Measurements from ENCODE around the gene SAPCD2.
A peak's percentile ranks its signal among the peaks of the same experiment; 100 is the strongest.

Gene SAPCD2

GRCh38 chr9:137068539-137069507 lies 1.5 kb downstream of the SAPCD2 start:
- H3K9me2 ChIP-seq (replicated peaks; ENCODE audit: insufficient read depth, low read length), result no peaks in the 10 kb centered on the region
- no peak for DNase-seq
- H3K9ac ChIP-seq (ENCODE audit: low read length), result peak overlapping the region; percentile 57; the same call in 1 of the 2 replicates
- H3K79me2 ChIP-seq (ENCODE audit: low read length), result peaks cover 29% of the 10 kb centered on the region
- peaks cover 10% of the 10 kb centered on the region for H3F3A ChIP-seq (ENCODE audit: insufficient read depth, low read length)
- H3K27ac ChIP-seq (ENCODE audit: low read length), result no peak overlapping the region
- no peak overlapping the region for H2AFZ ChIP-seq (ENCODE audit: low read length)
- H3K4me1 ChIP-seq (ENCODE audit: low read length), result peaks cover 24% of the 10 kb centered on the region
- H3K4me3 ChIP-seq (ENCODE audit: low read length), result peak overlapping the region; percentile 86
- H3K27me3 ChIP-seq (replicated peaks; ENCODE audit: insufficient read depth, low read length), result no peaks in the 10 kb centered on the region
- TF ChIP-seq, protein P1, sequence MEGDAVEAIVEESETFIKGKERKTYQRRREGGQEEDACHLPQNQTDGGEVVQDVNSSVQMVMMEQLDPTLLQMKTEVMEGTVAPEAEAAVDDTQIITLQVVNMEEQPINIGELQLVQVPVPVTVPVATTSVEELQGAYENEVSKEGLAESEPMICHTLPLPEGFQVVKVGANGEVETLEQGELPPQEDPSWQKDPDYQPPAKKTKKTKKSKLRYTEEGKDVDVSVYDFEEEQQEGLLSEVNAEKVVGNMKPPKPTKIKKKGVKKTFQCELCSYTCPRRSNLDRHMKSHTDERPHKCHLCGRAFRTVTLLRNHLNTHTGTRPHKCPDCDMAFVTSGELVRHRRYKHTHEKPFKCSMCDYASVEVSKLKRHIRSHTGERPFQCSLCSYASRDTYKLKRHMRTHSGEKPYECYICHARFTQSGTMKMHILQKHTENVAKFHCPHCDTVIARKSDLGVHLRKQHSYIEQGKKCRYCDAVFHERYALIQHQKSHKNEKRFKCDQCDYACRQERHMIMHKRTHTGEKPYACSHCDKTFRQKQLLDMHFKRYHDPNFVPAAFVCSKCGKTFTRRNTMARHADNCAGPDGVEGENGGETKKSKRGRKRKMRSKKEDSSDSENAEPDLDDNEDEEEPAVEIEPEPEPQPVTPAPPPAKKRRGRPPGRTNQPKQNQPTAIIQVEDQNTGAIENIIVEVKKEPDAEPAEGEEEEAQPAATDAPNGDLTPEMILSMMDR (IDR thresholded peaks at IDR 0.05; ENCODE audit: low read length), result no peak
- TF ChIP-seq EZH2 (optimal IDR thresholded peaks at IDR 0.05; ENCODE audit: low read depth, low read length), result no peak
- TF ChIP-seq EZH2phosphoT487 (IDR thresholded peaks at IDR 0.05; ENCODE audit: low read length), result no peak
- no peaks in the 10 kb centered on the region for H3K9me3 ChIP-seq (replicated peaks; ENCODE audit: insufficient read depth, low read length)
- 0 out of 2 replicates have a peak, but pooled peaks cover 3% of the 10 kb centered on the region for H4K20me1 ChIP-seq (ENCODE audit: insufficient read depth, low read length)
- H3K4me2 ChIP-seq (ENCODE audit: low read depth, low read length), result peak overlapping the region; percentile 97
- H3K36me3 ChIP-seq (replicated peaks; ENCODE audit: insufficient read depth, low read length), result no peaks in the 10 kb centered on the region

GRCh38 chr9:137067860-137068538 lies 2.4 kb downstream of the SAPCD2 start:
- Histone ChIP-seq H3K9me3 (replicated peaks; ENCODE audit: insufficient read depth, low read length) (no peaks in the 10 kb centered on the region), H3K9me2 (replicated peaks; ENCODE audit: insufficient read depth, low read length) (no peaks in the 10 kb centered on the region), H3K27ac (ENCODE audit: low read length) (peak overlapping the region; percentile 36; the same call in 1 of the 2 replicates), H3K9ac (ENCODE audit: low read length) (no peak overlapping the region), H3K4me1 (ENCODE audit: low read length) (peaks cover 24% of the 10 kb centered on the region), H3K36me3 (replicated peaks; ENCODE audit: insufficient read depth, low read length) (no peaks in the 10 kb centered on the region), H3K4me2 (ENCODE audit: low read depth, low read length) (peak overlapping the region; percentile 97; the same call in 1 of the 2 replicates), H3F3A (ENCODE audit: insufficient read depth, low read length) (peaks cover 10% of the 10 kb centered on the region), H2AFZ (ENCODE audit: low read length) (peak overlapping the region; percentile 36; the same call in 1 of the 2 replicates), H3K4me3 (ENCODE audit: low read length) (no peak overlapping the region), H3K79me2 (ENCODE audit: low read length) (peaks cover 29% of the 10 kb centered on the region), H3K27me3 (replicated peaks; ENCODE audit: insufficient read depth, low read length) (no peaks in the 10 kb centered on the region), H4K20me1 (ENCODE audit: insufficient read depth, low read length) (0 out of 2 replicates have a peak, but pooled peaks cover 3% of the 10 kb centered on the region)
- DNase-seq, result peak; percentile 86
- TF ChIP-seq EZH2 (optimal IDR thresholded peaks at IDR 0.05; ENCODE audit: low read depth, low read length), result no peak
- TF ChIP-seq, protein P1 (IDR thresholded peaks at IDR 0.05; ENCODE audit: low read length), result peak; percentile 55

- 0 out of 2 replicates have a peak, but pooled peaks cover 3% of the 10 kb centered on the region for H4K20me1 ChIP-seq (ENCODE audit: insufficient read depth, low read length)
Measured at GRCh38 chr9:137066096-137066861, 4.1 kb downstream of the SAPCD2 start.

More at GRCh38 chr9:137066096-137066861, 4.1 kb downstream of the SAPCD2 start:
- TF ChIP-seq, protein P1 (IDR thresholded peaks at IDR 0.05; ENCODE audit: low read length), result no peak
- TF ChIP-seq EZH2 (optimal IDR thresholded peaks at IDR 0.05; ENCODE audit: low read depth, low read length) (no peak), EZH2phosphoT487 (IDR thresholded peaks at IDR 0.05; ENCODE audit: low read length) (no peak)
- Histone ChIP-seq H3K4me2 (ENCODE audit: low read depth, low read length) (no peak overlapping the region), H3K36me3 (replicated peaks; ENCODE audit: insufficient read depth, low read length) (no peaks in the 10 kb centered on the region), H3K27ac (ENCODE audit: low read length) (no peak overlapping the region), H2AFZ (ENCODE audit: low read length) (no peak overlapping the region), H3F3A (ENCODE audit: insufficient read depth, low read length) (peaks cover 10% of the 10 kb centered on the region), H3K9ac (ENCODE audit: low read length) (no peak overlapping the region), H3K9me2 (replicated peaks; ENCODE audit: insufficient read depth, low read length) (no peaks in the 10 kb centered on the region), H3K4me3 (ENCODE audit: low read length) (no peak overlapping the region), H3K9me3 (replicated peaks; ENCODE audit: insufficient read depth, low read length) (no peaks in the 10 kb centered on the region), H3K27me3 (replicated peaks; ENCODE audit: insufficient read depth, low read length) (no peaks in the 10 kb centered on the region), H3K79me2 (ENCODE audit: low read length) (peaks cover 29% of the 10 kb centered on the region), H3K4me1 (ENCODE audit: low read length) (peaks cover 23% of the 10 kb centered on the region)
- DNase-seq, result no peak

Data from MM.1S (cell line).